ENCODE measurements around the gene USP15. TPM values are rescaled to one million over a fixed set of nuclear protein-coding genes. Genes with fewer than 3 reads are reported as not detected.
A peak's percentile ranks its signal among the peaks of the same experiment; 100 is the strongest.

The USP15 gene
- total and polyA plus RNA-seq, 8 donors, result 16.6 to 220 (median 77.9) TPM

DNA sequence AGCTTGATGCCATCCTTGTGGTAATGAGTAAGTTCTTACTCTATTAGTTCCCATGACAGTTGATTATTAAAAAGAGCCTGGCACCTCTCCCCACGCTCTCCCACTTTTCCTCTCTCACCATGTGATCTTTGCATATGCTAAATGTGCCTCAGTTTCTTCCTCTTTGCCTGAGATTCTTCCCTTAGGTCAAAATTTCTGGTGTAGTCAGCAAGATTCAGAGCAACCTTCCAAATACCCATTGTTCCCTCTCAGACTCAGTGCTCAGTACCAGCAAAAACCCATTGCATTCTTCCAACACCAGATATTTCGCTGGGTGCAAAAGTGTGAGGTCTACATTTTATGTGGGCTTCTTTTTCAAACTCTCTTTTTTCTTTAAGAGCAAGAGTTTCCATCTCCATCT lies 10.8 kb upstream of the USP15 start:
- WGBS, 5 donors, result 87 to 98% (median 93%) methylated on average over 2 of the region's 2 CpGs
- H3K9me3 ChIP-seq, result no peaks in the 10 kb centered on the region
- no peak for TF ChIP-seq POLR2A (IDR thresholded peaks at IDR 0.05)
- TF ChIP-seq EP300 (IDR thresholded peaks at IDR 0.05), result no peak
- no peak for TF ChIP-seq POLR2AphosphoS5 (IDR thresholded peaks at IDR 0.05)
- TF ChIP-seq, protein P1, sequence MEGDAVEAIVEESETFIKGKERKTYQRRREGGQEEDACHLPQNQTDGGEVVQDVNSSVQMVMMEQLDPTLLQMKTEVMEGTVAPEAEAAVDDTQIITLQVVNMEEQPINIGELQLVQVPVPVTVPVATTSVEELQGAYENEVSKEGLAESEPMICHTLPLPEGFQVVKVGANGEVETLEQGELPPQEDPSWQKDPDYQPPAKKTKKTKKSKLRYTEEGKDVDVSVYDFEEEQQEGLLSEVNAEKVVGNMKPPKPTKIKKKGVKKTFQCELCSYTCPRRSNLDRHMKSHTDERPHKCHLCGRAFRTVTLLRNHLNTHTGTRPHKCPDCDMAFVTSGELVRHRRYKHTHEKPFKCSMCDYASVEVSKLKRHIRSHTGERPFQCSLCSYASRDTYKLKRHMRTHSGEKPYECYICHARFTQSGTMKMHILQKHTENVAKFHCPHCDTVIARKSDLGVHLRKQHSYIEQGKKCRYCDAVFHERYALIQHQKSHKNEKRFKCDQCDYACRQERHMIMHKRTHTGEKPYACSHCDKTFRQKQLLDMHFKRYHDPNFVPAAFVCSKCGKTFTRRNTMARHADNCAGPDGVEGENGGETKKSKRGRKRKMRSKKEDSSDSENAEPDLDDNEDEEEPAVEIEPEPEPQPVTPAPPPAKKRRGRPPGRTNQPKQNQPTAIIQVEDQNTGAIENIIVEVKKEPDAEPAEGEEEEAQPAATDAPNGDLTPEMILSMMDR (IDR thresholded peaks at IDR 0.05), result no peak
- no peaks in the 10 kb centered on the region for H3K27me3 ChIP-seq
- intact Hi-C loops (cut with DNase I; ENCODE audit: low total_unique reads), result no loop called here
- no peak for DNase-seq
- H3K27ac ChIP-seq, result no peak overlapping the region
- H3K36me3 ChIP-seq, result no peaks in the 10 kb centered on the region
- H3K4me1 ChIP-seq, result peaks cover 0 to 13% (median 0%) of the 10 kb centered on the region in 4 donors
- H3K4me3 ChIP-seq, result no peak overlapping the region

GRCh38 chr12:62250671-62251608 lies 9.3 kb upstream of the USP15 start:
- Histone ChIP-seq H3K36me3 (no peaks in the 10 kb centered on the region), H3K4me1 (peaks cover 0 to 14% (median 0%) of the 10 kb centered on the region in 4 donors), H3K27me3 (no peaks in the 10 kb centered on the region), H3K9me3 (no peaks in the 10 kb centered on the region), H3K4me3 (no peak overlapping the region), H3K27ac (peak overlapping the region in 2 of 5 donors; percentile 23 to 55)
- intact Hi-C loops (cut with DNase I; ENCODE audit: low total_unique reads), result no loop called here
- whole genome bisulfite sequencing, 5 donors, result 60 to 73% (median 70%) methylated on average over 3 of the region's 3 CpGs
- TF ChIP-seq, protein P1 (IDR thresholded peaks at IDR 0.05), result no peak
- TF ChIP-seq POLR2A (IDR thresholded peaks at IDR 0.05) (no peak), EP300 (IDR thresholded peaks at IDR 0.05) (no peak), POLR2AphosphoS5 (IDR thresholded peaks at IDR 0.05) (no peak)
- DNase-seq, result no peak

- DNase-seq, result no peak
- Histone ChIP-seq H3K4me3 (no peak overlapping the region), H3K4me1 (peaks cover 0 to 20% (median 0%) of the 10 kb centered on the region in 4 donors), H3K27me3 (no peaks in the 10 kb centered on the region), H3K27ac (peak overlapping the region in 2 of 5 donors; percentile 23 to 55), H3K9me3 (no peaks in the 10 kb centered on the region), H3K36me3 (no peaks in the 10 kb centered on the region)
- intact Hi-C loops (cut with DNase I; ENCODE audit: low total_unique reads), result no loop called here
- TF ChIP-seq POLR2A (IDR thresholded peaks at IDR 0.05) (no peak), POLR2AphosphoS5 (IDR thresholded peaks at IDR 0.05) (no peak)
- TF ChIP-seq, protein P1 (IDR thresholded peaks at IDR 0.05), result no peak
These were observed 8.6 kb upstream of the USP15 start for GRCh38 chr12:62251609-62251958.

DNA sequence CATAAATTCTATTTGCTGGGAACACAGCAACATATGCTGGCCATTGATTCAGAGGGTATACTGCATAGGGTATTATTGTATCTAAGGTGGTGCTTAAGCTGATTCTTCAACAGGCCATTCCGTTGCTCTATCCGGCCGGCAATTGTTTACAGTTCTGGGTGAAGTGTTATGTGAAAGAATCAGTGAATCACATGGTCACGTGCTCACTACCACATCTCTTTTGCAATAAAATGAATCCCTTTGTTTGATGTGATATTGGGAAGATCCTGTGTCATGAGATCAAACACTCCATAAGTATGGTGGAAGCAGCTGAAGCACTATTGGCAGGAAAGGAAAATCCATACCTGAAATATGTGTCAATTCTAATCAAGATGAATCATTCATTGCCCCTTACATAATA lies 7.6 kb upstream of the USP15 start:
- TF ChIP-seq POLR2A (IDR thresholded peaks at IDR 0.05) (no peak), POLR2AphosphoS5 (IDR thresholded peaks at IDR 0.05) (no peak), EP300 (IDR thresholded peaks at IDR 0.05) (no peak)
- TF ChIP-seq, protein P1 (IDR thresholded peaks at IDR 0.05), result no peak
- no peaks in the 10 kb centered on the region for H3K27me3 ChIP-seq
- H3K4me1 ChIP-seq, result peaks cover 0 to 28% (median 3%) of the 10 kb centered on the region in 4 donors
- no peak for DNase-seq
- H3K9me3 ChIP-seq, result no peaks in the 10 kb centered on the region
- intact Hi-C loops (cut with DNase I; ENCODE audit: low total_unique reads), result no loop called here
- no peak overlapping the region for H3K27ac ChIP-seq
- H3K36me3 ChIP-seq, result no peaks in the 10 kb centered on the region
- H3K4me3 ChIP-seq, result no peak overlapping the region
- 87 to 97% (median 96%) methylated on average over 4 of the region's 4 CpGs for WGBS, 5 donors

Data from stomach (tissue), 9 donors.